ENCODE measurements around the gene ITGA1.
"Not testable (repeated sequence)": the region's sequence is repeated elsewhere in the genome, so short reads cannot be mapped to it uniquely, and the experiment has no call there.

The ITGA1 gene

DNA sequence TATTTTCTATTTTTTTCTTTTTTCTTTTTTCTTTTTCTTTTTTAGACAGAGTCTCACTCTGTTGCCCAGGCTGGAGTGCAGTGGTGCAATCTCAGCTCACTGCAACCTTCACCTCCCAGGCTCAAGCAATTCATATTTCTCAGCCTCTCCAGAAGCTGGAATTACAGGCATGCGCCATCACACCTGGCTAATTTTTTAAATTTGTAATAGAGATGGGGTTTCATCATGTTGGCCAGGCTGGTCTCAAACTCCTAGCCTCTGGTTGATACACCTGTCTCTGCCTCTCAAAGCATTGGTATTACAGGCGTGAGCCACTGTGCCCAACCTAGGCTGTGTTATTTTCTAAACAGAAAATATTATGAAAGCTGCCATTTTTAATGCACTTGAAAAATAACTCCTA lies 78.3 kb downstream of the ITGA1 start:
- not testable (repeated sequence) for DNase-seq (ENCODE audit: low read depth)

DNA sequence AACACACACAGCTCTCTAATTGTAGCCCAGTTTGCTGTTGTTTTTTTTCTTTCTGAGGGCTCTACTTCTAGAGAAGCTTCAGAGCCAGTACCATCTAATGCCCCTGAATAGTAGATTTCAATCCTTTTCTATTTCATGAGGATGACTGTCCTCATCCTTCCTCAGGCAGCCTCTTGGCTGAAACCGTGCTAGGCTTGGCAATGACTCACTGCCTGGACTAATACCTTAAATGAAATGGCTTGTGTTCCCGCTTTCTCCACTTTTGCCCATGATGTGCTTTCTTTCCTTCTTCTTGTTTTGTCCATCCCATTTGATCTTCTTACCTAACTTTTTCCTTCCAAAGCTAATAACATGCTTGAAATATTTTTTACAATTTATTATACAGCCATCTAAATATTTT lies 80.1 kb downstream of the ITGA1 start:
- DNase-seq (ENCODE audit: low read depth), result no peak

DNA sequence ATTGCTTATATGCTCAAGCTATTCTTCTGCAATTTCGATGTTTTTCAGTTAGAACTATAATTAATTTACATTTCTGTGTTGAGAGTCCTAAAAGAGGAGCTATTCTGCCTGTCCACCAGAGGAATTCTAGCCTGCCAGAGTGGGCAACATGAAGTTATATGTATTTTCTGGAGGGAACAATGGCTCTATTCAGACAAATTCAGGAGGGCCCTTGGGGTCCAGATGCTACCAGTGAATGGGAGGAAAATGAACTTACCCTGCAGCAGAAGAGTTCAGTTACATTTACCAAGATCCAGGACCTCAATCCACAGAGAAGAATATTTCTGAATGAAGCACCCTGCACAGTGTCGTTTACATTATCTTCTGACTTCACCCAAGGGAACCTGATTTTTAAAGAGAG lies 80.7 kb downstream of the ITGA1 start:
- DNase-seq (ENCODE audit: low read depth), result no peak

DNA sequence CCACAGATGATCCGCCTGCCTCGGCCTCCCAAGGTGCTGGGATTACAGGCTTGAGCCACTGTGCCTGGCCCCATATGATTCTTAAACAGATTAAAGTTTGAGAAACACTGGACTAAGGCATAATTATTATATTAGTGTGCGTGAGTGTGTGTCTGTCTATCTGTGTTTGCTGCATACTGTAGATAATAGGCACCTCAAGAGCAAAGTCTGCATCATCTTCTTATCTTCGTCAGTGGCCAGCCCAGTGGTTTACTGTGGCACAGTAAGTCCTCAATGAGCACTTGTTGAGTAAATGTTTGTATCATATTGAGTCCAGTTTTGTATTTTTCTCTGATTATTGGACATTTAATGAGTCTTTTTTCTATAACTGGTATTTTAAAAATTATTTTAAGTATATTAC lies 81.7 kb downstream of the ITGA1 start:
- no peak for DNase-seq (ENCODE audit: low read depth)

DNA sequence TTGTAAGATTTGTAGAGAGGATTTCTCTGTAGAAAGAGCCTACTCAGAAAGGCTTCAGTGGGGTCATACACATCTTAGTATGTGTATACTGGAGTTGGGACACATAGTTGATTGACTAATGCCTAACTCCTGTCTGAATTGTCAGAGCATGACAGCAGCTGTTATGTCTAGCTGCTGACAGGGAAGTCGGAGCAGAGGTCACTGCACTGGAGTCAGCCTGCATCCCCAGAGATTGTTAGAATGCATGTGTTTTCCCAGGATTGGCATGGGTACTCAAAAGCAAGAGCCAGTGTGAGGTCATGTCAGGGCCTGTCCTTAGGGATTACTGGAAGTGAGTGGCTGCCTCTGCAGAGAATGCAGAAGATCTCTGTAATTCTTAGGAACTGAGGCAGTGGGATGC lies 82.7 kb downstream of the ITGA1 start:
- DNase-seq (ENCODE audit: low read depth), result no peak

DNA sequence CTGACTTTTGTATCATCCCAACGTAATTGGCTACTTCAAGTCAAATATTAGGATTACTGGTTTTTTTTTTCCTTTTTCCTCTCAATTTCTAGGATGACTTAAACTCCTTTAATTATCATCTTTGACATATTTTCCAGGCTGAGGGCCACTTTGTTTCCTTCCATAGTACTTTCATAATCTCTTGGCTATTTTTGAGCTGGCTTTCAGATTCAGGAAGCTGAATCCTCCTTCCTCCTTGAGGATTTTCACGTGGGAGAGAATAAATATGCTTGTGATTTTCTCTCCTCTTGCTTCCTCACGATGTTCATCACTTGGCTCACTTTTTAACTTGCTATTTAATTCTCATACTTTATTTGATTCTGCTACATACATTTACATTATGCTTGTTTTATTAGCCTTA lies 88.1 kb downstream of the ITGA1 start:
- no peak for DNase-seq (ENCODE audit: low read depth)

DNA sequence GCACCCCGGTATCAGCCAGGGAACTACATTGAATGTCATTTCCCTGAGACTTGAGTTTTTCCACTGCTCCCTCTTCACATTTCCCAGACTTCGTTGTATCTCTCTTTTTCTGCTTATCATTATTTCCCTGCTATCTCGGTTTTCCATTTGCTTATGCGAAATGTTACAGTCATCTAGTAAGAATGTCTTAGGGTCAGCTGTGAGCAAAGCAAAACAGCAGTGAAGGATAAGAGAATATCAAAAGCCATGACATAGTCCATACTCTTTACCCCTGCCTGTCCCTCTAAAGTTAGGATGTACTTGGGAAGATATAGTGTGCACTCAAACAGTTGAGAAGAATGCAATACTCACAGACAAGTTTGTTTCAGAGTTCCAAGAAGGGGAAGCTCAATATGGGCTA lies 88.7 kb downstream of the ITGA1 start:
- DNase-seq (ENCODE audit: low read depth), result no peak

DNA sequence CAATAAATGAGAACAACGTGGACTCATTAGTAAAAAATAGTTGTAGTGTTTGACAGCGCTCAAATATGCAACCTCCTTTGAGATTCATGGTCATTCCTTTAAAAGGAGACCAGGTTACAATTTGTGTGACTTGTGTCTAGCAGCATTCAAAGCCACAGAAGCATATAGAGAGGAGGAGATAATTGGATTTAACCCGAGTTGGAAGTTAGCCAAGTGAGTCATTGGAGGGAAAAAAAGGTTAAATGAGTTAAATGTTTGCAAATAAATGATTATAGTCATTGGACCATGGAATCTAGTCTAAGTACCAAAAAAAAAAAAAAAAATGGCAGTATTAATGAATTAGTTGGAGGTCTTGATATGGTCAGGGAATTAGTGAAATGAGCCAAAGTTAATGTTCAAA lies 90.9 kb downstream of the ITGA1 start:
- no peak for DNase-seq (ENCODE audit: low read depth)

DNA sequence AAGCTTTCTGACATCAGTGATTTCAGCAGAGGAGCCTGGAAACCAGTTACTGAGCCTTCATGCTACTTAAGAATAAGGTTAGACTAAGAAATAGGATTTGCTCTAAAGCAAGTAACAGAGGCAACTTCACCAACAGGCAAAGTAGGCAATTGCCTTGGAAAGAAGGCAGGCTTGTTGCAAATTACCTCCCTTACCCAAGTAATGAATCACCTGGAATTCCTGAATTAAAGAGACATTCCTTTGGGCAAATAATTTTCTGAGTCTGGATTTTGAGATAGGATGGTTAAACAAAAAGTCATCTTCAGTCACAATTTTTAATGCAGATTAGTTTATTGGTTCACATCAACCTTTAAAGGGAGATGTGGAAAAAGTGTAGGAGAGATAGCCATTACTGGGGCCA lies 92.8 kb downstream of the ITGA1 start:
- DNase-seq (ENCODE audit: low read depth), result no peak

DNA sequence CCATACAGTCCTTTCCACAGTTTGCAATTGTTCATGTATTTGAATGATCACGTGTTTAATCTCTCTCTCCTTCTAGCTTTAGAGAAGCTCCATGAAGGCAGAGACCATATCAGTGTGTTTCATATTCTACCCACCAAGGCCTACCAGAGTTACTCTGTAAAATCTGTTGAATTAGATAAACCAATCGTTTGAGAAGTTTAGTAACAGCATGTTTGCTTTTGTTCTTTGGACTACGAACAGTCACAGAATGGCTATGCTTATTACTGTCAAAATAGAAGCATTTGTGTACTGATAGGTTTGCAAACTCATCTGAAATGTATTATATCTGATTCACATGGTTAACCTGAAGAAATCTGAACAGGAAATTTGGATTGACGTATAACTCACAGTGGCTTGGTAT lies 93.8 kb downstream of the ITGA1 start:
- DNase-seq (ENCODE audit: low read depth), result no peak

DNA sequence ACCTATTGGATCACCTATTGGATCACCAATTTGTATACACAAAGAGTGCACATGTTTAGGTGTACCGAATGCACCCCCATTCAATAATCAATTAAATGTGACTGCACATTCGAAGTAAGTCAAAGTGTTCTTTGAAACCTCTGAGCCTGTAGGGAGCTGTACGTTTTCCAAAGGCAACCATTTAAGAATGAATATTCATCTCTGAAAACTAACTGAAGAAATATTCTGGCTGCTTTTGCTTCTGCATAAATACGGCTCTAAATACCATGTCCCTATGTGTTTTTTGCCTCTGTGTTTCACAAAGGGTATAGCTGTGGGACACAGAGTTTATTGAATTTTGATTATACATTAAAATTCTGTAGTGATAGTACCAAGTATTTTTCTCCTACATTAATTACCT lies 95.4 kb downstream of the ITGA1 start:
- no peak for DNase-seq (ENCODE audit: low read depth)

DNA sequence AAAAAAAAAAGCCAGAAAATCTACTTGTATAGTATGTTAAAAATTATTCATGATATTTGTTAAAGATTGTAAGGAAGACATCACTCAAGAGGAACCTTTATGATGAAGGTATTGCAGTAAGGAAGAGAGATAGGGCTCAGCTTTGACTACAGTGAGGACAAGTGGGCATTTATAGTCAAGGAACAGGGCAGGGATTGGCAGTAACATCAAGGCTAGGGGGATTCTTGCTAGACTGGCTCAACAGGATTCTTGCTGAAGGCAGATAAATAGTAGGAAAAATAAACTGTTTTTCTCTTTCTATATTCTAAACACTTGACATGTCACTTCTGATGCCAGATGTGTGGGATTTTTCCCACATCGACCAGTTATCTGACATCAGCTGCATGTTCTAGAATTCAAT lies 96.7 kb downstream of the ITGA1 start:
- no peak for DNase-seq (ENCODE audit: low read depth)

DNA sequence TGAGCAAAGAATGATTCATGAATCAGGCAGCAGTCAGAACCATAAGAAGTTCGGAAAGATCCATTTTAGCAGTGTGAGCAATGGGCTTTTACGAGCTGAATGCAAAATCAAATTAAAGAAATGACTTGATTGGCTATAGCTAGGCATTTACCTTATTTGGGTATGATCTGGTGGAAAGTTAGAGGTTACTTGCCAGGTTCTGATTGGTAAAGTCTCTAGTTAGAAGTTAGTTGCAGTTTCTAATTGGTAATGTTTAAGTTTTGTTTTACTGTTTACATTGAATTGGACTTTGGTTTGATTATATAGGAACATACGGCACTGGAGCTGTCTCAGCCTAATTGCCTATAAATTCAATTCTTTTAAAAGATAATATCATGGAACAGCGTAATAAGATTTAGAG lies 97.9 kb downstream of the ITGA1 start:
- DNase-seq (ENCODE audit: low read depth), result no peak

DNA sequence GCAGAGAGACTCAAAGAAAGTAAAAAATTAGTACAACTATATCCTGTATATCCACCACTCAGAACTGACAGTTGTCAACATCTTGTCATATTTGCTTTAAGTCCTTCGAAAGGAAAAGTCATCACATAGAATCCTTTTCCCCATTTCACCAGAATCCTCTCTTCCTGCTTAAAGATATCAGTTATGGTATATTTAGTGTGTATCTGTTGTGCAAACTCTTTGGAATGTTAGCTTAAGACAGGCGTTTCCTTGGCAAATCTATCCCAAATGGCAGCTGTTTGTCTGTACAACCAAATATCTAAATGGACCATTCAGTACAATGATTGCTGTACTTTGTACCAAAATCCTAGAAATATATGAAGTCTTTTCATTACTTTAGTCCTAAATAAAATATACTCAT lies 98.5 kb downstream of the ITGA1 start:
- no peak for DNase-seq (ENCODE audit: low read depth)

DNA sequence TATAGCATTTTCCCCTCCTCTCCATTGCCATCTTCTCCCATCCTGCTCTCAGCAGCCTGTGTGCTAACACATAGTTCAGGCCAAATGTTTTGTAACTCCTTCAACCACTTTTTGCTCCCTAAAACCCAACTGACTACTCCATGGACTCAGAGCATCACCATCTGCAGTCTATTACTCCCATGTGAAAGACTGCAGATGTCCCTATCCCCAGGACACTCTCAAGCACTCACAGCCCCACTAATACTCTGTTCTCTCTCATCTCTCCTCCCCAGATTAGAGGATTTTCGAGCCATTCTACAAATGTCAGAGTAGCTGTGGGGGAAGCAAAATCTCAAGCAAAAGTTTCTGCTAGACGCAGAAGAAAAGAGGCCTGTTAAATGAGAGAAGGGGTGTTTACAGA lies 99.3 kb downstream of the ITGA1 start:
- DNase-seq (ENCODE audit: low read depth), result no peak

DNA sequence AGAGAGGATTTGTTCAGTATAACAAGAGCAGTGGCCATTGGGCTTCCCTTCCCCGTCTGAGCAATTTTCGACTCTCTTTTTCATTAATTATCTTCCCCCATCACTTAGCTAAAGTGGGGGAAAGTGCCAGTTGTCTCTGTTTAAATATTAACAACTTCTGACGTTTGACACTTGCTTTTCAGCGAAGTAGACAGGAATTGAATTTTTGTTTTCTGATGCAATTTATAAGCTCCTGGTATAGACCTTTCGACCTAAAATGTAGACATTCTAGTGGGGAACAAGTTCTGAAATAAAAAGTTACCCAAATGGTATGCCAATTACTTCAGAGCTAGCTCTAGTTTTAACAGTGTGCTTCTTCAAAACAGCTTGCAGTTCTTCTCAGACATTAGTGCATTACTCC lies 100.6 kb downstream of the ITGA1 start:
- no peak for DNase-seq (ENCODE audit: low read depth)

DNA sequence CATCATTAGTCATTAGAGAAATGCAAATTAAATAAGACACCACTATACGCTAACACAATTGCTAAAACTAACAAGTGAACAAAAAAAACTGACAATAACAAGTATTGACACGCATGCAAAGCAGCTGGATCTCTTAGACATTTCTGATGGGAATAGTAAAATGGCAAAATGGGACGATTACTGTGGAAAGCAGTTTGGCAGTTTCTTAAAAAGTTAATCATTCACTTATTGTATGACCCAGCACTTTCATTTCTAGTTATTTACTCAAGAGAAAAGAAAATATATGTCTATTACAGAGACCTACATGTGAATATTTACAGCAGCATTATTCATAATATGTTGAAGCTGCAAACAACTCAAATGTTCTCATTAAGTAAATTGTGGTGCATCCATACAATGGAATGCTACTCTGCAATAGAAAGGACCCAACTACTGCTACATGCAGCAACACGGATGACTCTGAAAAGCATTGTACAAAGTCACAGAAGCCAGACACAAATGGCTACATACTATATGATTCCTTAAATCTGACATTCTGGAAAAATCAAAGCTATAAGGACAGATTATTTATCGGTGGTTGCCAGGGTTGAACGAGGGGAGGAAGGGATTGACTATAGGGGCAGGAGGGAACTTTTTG lies 104.6 kb downstream of the ITGA1 start:
- DNase-seq (ENCODE audit: low read depth), result no peak

DNA sequence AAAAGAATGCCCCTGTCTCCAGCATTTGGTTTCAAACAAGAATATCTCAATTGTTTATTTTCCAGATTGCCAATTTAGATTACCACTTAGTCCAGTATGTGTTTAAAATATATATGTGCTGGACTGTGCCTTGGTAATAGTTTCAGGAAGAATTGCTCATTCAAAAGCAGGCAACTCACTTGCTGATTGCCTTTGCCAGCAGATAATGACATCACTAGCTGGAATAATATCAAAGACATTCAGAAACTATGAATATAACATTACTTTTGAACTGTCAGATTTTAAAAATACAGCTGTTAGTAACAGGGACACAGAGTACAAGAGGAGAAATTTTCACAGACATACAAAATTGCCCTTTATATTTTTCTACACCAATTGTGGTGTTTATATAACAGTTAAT lies 105.4 kb downstream of the ITGA1 start:
- no peak for DNase-seq (ENCODE audit: low read depth)

DNA sequence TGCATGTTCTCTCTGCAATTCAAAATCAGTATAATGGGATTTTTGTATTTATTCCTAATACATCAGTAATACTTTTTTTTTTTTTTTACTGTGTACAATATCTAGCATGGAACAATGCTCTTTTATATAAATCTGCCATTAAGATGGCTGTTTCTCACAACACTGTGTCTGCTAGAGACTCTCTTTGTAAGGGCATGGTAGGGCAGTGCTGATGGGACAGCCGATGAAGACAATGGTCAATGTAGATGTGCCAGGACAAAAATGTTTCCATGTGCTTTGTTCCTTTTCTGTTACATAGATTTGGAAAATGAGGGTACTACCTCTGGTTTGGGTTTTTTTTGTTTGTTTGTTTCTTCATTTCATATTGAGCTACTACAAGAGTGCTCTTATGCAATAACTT lies 106.1 kb downstream of the ITGA1 start:
- DNase-seq (ENCODE audit: low read depth), result no peak

DNA sequence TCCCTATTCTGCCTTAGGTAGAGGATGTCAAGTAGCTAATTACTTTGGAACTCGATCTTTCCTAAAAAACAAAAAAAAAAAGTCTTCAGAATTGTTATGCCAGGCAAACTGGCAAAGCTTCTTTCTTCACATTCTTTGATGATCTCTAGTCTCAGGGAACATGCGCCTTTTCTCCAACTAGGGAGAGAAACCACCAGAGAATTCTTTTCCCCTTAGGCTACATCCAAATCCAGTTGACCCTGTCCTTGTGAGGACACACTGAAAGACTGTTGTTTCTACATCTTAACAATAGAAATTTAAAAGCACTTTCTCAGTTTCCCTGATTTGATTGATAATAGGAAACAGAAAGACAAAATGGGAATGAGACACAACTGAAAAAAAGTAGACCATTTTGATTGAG lies 106.7 kb downstream of the ITGA1 start:
- DNase-seq (ENCODE audit: low read depth), result no peak

DNA sequence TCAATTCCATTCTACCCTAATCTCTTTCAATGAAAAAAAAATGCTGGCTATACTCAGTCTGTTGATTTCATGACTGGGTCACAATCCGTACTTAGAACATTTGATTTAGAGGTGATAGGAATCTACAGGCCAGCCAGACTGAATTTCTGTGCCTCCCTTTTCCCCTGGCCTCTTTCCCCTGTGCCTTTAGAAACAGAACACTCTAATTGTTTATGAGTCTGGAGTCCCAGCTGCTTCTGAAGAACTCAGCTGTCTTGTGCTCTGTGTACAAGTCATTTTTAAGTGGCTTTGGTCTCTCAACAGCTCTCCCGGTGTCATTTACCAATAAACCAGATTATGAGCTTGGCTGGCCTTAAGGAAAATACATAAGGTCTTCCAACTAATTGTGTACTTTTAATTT lies 107.4 kb downstream of the ITGA1 start:
- no peak for DNase-seq (ENCODE audit: low read depth)

DNA sequence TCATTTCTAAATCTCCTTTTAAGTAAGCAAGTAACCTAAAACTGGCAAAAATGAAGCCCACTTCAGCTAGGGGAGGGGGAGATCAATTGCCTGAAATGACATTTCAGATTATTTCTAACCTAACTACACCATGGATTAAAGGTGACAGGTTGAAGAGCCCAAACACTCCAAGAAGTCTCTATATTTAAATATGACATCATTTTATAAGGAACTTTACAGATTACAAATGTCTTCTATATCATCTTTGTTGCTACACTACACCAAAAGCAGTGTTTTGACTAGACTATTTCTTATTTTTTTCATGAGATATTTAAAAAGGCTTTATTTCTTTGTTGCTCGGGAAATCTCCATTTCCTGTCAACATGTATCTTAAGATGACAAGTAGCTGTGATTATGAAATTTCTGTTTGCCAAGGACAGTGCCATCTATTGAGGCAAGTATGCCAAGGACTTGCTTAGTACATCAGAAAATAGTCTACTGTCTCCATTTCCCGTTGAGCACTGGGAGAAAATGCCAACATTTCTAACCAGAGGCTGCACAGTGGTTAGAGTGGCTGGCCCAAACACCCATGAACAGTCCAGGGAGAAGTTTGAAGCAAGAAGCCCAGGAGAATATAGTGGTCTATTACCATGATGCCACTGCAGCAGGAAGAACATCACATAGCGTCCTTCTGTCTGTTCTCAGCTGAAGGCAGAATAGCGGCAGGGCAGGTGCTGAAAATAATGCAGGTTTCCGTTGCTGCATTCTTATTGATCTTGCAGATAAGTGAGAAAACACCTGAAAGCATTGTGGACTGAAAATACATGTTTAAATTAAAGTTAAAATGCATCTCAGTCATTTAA lies 108.1 kb downstream of the ITGA1 start:
- DNase-seq (ENCODE audit: low read depth), result no peak

DNA sequence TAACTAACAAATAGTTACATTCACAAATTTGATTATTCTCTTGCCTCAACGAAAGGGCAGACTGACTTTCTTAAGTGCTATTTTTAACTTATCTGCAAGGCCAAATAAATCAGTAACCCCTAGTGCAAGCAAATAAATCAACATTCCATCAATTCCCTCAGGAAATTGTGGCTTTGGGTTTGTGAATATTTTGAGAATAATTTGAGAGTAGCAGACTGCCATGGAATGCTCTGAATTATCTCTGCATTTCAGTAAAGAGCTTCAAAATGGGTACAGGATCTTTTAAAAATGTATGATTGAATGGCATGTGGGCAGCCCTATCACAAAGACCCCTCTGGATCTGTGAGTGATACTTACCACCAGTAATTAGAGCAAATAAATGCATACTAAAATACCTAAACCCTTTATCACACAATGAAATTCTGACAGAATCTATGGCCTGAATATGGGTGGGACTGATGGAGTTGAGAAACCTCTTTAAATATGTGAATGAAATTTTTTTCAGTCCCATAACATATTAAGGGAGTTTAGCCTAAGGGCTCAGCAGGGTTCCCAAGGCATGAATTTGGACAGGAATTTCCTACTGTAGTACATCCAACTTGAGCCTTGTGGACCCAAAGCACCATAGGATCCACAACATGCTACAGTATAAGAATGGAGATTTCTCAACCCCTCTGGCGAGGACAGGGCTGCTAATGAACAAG lies 109.0 kb downstream of the ITGA1 start:
- DNase-seq (ENCODE audit: low read depth), result no peak
